ENCODE results near the gene ZNF358.
"Not testable (repeated sequence)": the region's sequence is repeated elsewhere in the genome, so short reads cannot be mapped to it uniquely, and the experiment has no call there.

The ZNF358 gene

GRCh38 chr19:7534531-7535046 is 18.7 kb downstream of the ZNF358 start:
- peak overlapping the region; percentile 84 for H3K27ac ChIP-seq
- ChIA-PET POLR2A (ENCODE audit: low non-redundant PET) (interaction anchor here (1.0 kb wide), 1 partner anchor 13 kb away, joined by 11 read pairs; no protein-coding TSS in a partner anchor), CTCF (interaction anchor here (1.2 kb wide), 1 partner anchor 12 kb away, joined by 3 read pairs; no protein-coding TSS in a partner anchor)
- peak; percentile 61 for DNase-seq (ENCODE audit: low spot score)
- TF ChIP-seq, protein P1, sequence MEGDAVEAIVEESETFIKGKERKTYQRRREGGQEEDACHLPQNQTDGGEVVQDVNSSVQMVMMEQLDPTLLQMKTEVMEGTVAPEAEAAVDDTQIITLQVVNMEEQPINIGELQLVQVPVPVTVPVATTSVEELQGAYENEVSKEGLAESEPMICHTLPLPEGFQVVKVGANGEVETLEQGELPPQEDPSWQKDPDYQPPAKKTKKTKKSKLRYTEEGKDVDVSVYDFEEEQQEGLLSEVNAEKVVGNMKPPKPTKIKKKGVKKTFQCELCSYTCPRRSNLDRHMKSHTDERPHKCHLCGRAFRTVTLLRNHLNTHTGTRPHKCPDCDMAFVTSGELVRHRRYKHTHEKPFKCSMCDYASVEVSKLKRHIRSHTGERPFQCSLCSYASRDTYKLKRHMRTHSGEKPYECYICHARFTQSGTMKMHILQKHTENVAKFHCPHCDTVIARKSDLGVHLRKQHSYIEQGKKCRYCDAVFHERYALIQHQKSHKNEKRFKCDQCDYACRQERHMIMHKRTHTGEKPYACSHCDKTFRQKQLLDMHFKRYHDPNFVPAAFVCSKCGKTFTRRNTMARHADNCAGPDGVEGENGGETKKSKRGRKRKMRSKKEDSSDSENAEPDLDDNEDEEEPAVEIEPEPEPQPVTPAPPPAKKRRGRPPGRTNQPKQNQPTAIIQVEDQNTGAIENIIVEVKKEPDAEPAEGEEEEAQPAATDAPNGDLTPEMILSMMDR (conservative IDR thresholded peaks at IDR 0.05; ENCODE audit: low read depth), result peak; percentile 20; the same call in 1 of the 2 replicates

GRCh38 chr19:7535047-7535997 is 19.4 kb downstream of the ZNF358 start, which contains the start of gene PNPLA6:
PNPLA6 (plus strand) TSS chr19:7535717; CDS start chr19:7535789, 72 bp downstream.
- TF ChIP-seq, protein P1 (conservative IDR thresholded peaks at IDR 0.05; ENCODE audit: low read depth), result no peak
- CTCF ChIA-PET, result interaction anchor here (1.2 kb wide), 1 partner anchor 12 kb away, joined by 3 read pairs; no protein-coding TSS in a partner anchor
- H3K27ac ChIP-seq, result peak within 1 kb of the TSS; percentile 84
- POLR2A ChIA-PET (ENCODE audit: low non-redundant PET), result no interaction called here
- peak; percentile 90 for DNase-seq (ENCODE audit: low spot score)

- ChIA-PET CTCF (no interaction called here), POLR2A (ENCODE audit: low non-redundant PET) (no interaction called here)
- no peak for DNase-seq (ENCODE audit: low spot score)
- TF ChIP-seq, protein P1 (conservative IDR thresholded peaks at IDR 0.05; ENCODE audit: low read depth), result no peak
- H3K27ac ChIP-seq, result peak overlapping the region; percentile 84
These were observed 20.2 kb downstream of the ZNF358 start for GRCh38 chr19:7535998-7536695.

DNA sequence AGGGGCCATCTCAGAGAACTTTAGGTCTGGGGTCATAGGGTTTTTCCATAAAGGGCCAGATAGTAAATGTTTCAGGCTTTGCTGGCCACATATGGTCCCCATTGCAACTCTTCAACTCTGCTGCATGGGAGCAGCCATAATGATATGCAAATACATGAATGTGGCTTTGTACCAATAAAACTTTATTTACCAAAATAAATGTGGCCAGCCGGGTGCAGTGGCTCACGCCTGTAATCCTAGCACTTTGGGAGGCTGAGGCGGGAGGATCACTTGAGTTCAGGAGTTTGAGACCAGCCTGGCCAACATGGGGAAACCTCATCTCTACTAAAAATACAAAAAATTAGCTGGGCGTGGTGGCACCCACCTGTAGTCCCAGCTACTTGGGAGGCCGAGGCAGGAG is 23.1 kb downstream of the ZNF358 start:
- POLR2A ChIA-PET (ENCODE audit: low non-redundant PET); H3K27ac ChIP-seq; CTCF ChIA-PET; DNase-seq (ENCODE audit: low spot score): not testable (repeated sequence)

DNA sequence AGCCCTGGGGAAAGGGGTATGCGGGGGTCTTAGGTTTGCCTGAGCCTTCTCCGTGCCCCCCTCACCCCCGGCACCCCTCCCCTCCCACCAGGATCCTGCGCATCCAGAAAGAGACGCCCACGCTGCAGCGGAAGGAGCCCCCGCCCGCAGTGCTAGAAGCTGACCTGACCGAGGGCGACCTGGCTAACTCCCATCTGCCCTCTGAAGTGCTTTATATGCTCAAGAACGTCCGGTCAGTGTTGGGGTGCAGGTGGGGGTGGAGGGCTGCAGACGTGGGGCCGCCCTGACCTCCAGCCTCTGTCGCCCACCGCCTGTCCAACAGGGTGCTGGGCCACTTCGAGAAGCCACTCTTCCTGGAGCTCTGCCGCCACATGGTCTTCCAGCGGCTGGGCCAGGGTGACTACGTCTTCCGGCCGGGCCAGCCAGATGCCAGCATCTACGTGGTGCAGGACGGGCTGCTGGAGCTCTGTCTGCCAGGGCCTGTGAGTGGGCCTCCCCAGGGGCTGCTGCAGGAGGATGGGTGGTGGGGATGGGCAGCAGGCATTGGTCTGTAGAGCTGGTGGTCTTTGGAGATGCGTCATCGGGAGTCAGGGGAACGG is 24.0 kb downstream of the ZNF358 start:
- ChIA-PET CTCF (no interaction called here), POLR2A (ENCODE audit: low non-redundant PET) (no interaction called here)
- H3K27ac ChIP-seq, result no peak overlapping the region

GRCh38 chr19:7540761-7541474 is 25.0 kb downstream of the ZNF358 start:
- no peak overlapping the region for H3K27ac ChIP-seq
- TF ChIP-seq, protein P1 (conservative IDR thresholded peaks at IDR 0.05; ENCODE audit: low read depth), result no peak
- ChIA-PET POLR2A (ENCODE audit: low non-redundant PET) (no interaction called here), CTCF (interaction anchor here (0.6 kb wide), 1 partner anchor 19 kb away, joined by 3 read pairs; no protein-coding TSS in a partner anchor)
- peak; percentile 54 for DNase-seq (ENCODE audit: low spot score)

More for the DNA sequence above, 24.0 kb downstream of the ZNF358 start:
- TF ChIP-seq, protein P1 (conservative IDR thresholded peaks at IDR 0.05; ENCODE audit: low read depth), result no peak
- no peak for DNase-seq (ENCODE audit: low spot score)
